NCI-H1048 (cell line): ENCODE data around the gene FLRT1.

Experiments used
- DNase-seq: peaks from one replicate; lab custom pipeline; 2025; lab: John Stamatoyannopoulos, UW

The FLRT1 gene

DNA sequence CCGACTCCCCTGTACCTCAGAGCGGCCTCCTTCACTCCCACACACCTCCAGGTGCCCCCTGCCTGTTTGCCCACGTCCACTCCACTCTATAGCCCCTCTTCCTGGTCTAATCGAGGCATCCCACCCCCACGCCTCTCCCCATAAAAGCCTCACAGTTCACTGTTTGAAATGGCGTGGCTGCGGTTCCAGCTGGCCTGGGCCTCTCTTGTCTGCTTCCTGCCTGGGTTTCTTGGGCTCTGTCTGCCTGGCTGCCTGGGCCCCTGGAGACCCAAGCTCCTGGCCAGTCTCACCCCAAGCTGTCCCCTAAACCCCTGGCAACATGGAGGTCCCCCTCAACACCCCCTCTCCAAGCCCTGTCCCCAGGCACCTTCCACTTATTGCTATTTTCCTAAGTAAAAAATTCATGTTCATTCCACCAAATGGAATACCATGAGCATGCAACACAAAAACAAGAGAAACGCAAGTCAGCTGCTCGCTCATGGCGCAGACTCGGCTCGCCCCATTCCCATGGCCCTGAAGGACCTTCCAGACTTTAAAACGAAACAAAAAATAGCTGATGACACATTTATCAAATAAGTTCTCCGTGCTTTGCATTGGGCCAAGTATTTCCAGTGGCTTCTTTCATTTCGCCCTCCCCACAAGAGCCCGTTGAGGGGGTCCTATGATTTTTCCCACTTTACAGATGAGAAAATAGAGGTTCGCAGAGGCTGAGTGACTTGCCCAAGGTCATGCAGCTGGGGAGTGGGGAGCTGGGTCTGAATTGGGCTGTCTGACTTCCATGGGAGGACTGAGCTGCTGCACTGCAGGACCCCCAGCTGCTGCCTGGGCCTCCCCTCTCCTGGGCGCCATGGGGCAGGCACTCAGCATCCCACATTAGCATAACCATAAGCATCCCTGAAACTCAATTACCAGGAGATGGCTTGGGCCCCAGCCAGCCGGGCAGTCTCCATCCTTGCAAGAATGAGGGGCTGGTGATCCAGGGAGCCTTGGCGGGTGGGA lies 11.7 kb upstream of the FLRT1 start:
- DNase-seq: no peak

DNA sequence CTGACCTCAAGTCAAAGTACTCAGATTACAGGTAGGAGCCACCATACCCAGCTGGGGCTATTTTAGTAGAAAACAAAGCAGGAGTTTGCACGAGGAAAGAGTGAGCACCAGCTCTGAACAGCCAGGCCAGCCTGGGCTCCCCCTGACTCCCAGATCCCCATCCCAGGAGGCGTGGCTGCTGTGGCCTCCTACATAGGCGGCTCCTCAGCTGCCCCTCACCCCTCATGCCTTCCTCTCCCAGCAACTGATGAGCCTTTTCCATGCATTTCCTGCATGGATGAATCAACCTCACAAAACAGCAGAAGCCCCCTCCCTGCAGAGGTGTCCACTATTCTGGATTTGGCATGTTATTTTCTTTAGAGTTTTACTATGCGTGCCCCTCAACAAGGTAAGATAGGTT lies 10.5 kb upstream of the FLRT1 start:
- DNase-seq: no peak

DNA sequence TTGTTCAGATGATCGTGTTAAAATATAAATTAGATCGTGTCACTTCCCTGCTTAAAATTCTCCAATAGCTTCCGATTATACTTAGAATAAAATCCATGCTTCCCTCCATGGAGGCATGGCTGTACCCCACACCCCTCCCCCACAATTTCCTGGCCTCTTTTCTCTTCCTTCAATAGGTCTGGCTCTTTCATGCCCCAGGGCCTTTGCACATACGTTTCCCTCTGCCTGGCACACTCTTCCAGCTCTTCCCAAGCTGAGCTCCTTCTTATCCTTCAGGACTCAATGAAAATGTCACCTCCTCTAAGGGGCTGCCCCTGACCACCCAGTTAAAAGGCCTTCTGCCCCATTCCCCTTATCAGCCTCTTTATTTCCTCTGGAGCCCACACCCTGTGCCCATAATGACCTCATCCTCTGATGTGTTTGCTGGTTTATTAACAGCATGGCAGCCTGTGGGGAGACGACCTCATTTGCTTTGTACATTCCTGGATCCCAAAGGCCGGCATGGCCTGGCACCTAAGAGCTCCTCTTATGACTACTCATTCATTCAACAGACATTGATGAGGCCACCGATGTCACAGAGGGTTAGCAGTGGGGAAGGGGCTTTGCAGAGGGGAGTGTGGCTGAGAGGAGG lies 9.0 kb upstream of the FLRT1 start:
- no peak for DNase-seq

DNA sequence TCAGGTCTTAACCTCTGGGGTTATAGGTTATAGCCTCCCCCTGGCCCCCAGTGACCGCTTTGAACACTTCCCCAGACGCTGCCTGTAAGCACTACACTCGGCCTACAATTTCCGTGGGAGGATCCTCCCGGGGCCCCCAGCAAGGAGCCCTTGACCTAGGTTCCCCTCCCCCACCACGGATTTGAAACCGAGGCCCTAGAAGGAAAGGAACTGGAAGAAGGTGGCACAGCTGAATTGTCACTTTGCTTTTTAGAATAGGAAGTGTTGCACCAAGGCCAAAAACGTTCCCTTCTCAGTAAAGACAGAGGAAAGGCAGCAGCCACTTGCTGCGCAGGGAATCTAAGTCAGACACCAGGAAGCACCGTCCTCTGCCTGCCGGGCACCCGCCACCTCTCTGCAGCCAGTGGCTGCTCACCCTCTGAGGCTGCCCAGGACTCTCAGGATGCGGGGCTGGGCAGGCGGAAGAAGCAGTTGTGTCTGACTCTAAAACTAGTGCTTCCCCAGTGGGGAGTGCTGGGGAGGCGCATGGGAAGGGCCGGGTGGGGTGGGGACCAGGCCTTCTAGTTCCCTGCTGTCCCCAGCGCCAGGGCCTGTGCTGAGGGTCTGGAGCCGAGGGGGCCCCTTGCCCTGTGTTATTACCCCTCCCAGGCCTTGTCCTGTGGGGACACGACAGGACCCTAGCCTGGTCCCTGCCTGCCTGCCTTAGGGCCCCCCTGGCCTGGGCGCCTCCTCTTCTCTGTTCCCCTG lies 7.9 kb upstream of the FLRT1 start:
- DNase-seq: no peak

DNA sequence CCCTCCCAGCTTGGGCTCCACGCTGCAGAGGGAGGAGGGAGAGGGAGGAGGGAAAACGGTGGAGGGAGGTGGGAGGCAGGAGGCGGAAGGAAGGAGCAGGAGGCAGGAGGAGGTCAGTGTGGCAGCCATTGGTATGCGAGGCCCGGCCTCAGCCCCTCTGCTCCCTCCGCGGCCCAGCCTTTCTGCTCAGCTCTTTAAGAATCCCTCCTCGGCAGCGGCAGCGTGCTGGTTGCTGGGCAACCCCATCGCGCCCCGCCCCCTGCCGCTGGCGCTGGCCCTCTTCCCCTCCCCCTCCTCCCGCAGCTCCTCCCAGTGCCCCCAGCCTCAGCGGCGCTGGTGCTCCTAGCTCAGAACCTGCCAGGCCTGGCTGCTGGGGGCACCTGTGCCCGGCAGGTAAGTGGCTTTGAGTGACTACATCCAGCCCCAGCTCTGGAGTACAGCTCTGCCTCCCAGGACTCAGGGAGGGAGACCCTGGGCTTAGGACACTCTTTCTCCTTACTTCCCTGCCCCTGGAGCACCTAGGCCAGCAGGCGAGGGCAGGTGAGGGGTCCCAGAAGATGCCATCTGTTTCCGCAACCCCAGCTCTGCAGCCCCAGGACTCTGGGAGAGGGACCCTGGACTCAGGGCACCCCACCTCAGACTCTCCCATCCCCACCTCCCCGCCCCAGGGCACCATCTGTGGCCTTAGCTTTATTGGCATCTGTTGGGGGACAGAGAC lies 7.2 kb upstream of the FLRT1 start:
- DNase-seq: no peak

DNA sequence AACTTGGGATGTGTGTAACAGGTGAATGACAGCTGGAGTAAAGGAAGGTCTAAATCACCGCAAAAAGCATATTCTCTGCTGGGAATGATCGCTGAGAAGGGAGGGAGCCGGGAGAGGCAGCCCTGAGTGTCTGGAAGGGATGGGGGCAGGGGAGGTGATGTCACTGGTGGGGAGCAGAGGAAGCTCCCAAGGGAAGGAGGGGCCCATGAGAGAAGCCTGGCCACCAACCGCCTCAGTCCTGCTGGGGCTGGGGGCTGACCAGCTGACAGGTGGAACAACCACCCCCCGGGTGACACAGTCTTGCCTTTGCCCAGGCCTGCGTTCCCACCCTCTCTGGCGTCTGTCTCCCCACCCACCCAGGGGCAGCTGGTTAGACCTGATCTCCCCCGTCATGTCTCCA lies 6.0 kb upstream of the FLRT1 start:
- DNase-seq: no peak

DNA sequence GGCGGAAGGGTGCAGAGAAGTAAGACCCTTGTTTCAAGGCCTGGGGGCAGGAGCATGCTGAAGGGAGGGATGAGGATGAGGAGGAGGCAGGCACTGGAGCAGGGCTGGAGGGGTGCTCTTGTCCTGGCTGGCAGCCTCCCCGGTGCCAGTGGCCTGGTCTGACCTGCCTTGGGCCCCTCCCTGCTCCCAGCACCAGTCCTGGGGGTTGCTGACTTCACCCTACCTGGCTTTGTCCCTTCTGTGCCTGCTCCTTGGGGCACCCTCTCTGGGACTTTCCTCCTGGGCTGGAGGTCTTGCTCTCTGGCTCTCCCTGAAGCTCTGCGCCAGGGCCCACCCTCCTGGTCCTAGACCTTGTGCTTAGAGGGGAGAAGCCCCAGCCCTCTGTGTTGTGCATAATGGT lies 4.7 kb upstream of the FLRT1 start:
- DNase-seq: no peak

DNA sequence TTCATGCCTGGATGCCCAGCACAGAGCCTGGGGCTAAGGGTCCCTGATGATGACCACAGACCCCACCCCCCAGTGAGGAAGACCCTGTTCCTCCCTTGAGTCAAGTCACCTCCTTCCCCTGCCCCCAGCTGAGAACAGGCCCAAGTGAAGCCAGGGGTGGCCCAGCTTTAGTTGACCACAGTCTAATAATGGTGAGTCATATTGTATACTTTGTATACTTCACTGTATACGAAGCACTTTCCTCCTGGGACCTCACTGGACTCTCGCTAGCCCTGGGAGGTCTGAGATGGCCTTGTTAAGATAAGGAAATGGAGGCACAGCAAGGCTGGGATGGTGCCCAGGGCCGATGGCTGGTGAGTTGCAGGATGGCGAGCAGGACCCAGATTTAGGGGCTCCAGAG lies 3.7 kb upstream of the FLRT1 start:
- DNase-seq: no peak

DNA sequence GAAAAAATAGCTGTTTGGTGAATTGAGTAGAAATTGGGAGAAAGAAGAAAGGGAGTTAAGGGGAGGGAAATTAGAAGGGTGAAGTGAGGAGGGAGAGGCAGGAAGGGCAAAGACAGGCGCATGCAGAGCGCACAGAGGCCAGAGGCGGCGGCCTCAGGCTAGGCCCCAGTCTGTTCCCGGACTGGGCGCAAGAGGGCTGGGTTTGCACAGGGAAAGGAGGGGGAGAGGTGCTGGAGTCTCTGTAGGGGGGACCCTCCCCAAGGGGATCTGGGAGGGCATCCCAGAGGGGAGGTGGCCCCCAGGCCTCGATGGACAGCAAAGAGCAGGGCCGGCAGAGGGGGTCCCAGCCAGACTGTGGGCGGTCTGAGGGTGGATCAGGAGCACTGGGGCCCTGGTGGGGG lies 1.3 kb upstream of the FLRT1 start:
- no peak for DNase-seq

DNA sequence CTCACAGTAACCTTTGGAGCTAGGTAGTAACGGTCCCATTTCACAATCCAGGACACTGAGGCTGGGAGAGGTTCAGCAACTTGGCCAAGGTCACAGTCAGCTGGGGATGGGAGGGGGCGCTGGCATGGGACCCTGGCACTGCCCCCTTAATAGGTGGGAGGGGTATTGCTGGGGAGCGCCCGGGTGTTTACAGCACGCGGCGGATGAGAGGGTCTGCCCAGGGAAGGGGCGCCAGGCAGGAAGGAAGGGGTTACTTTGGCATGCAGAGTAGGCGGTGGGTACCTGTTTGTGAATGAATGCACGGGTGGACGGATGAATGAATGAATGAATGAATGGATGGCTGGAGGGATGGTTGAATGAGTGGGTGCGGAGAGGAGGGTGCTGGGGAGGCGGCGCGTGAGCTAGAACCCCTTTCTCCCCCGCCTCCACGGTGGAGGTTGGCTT lies 628 bp upstream of the FLRT1 start:
- no peak for DNase-seq

DNA sequence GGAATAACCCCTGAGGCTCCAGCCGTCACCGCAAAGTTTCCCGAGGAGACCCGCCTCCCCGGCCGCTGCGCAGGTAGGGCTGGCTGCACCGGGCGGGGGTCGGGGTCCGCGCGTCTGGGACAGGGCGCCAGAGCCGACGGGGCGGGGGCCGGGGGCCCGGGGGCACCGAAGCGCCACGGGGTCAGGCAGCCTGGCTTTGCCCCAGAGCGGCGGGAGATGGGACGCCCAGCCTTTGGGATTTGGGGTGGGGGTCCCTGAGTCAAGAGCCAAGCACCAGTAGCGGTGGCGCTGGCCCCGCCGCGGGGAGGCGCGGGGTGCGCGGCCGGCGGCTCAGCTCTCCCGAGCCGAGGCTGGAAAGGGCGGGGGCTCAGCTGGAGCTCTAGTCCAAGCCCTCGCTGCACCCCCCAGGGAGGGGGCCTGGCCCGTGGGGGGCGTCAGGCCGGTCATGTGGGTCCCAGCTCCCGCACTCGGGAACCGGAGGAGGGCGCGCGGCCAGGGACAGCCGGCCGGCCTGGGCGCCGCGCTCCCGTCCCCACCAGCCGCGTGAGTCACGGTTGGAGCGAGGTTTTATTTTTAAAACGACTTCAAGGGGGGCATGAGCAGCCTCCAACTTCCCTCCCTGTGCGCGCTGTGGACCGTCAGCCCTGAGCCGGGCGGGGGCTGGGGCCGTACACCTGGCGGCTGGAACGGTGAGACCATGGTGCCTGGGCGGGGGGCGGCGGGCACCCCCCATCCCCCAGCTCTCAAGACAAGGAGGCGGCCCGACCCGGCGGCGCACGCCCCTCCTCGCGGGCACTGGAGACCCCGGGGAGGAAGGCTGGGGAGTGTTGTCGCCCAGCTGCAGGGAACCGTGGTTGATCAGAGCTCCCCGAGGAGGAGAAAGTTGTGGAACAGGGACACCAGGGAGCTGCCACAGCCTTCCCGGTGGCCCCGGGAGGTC lies 626 bp downstream of the FLRT1 start:
- DNase-seq: no peak

DNA sequence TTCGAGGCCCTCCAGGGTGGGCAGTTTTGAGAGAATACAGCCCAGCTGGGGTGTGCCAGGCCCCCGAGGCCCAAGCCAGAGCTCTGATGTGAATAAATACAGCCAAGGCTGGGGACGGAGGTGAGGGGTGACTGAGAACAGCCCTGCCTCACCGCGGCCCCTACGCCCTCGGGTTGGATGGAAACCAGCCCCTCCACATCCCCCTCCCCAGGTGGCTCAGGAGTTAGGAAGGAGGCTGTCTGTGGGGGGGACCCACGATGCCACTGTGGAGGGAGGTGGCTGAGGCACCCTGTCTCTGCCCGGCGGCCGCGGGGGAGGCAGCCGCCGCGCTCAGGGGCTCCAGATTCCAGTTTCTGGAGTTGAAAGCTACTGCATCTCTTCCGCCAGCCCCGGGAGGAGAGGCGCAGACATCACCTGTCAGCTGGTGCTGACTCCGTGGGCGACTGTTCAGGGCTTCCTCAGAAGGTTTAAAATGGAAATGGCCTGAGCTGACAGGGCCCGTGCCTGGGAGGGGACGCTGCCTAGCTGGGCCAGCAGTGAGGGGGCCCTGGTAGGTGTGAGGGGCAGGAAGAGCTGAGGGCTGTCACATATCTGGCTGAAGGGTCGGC lies 1.4 kb downstream of the FLRT1 start:
- DNase-seq: no peak

DNA sequence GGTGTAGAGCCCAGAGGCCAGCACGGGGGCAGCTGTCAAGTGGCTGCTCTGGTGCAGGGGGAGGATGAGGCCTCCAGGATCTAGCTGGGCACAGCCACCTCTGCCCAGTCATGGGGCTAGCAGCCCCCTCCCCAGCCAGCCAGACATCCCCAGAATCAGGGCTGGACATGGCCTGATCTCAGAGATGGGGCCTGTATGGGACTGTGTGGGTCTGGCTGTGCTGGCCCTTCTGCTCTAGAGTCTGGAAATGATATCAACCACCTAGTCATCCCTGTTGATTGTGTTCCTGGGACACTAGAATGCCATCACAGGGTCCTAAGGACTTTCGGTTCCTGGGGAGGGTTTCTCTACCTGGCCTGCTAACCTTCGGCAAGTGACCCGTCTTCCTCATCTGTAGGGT lies 2.8 kb downstream of the FLRT1 start:
- no peak for DNase-seq

DNA sequence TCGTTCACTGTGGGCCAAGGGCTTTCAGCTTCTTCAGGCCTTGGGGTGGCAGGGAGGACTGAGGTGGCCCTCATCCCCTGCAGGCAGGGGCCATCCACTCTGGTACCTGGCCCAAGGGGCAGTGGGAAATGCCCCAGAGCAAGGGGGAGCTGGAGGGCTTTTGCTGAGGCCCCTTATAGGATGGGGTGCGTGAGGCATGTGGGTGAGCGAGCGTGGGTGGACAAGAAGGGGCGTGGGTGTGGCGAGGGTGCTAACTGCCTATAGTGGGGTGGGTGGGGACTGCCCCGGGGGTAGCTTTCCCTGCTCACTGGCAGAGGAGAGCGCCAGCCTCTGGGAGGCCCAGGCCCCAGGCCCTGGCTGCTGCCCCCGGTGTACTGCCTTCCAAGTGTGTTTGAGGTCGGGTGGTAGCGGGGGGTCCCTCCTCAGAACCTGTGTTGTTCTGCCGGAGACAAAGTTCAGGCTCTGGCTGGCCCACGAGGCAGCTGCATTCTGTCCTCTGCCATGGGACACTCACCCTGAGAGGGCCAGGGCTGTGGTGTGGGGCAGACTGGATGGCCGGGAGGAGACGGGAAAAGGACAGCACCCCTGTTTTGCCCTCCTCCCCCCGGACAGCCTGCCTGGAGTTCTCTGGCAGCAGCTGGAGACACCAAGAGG lies 3.4 kb downstream of the FLRT1 start:
- no peak for DNase-seq

DNA sequence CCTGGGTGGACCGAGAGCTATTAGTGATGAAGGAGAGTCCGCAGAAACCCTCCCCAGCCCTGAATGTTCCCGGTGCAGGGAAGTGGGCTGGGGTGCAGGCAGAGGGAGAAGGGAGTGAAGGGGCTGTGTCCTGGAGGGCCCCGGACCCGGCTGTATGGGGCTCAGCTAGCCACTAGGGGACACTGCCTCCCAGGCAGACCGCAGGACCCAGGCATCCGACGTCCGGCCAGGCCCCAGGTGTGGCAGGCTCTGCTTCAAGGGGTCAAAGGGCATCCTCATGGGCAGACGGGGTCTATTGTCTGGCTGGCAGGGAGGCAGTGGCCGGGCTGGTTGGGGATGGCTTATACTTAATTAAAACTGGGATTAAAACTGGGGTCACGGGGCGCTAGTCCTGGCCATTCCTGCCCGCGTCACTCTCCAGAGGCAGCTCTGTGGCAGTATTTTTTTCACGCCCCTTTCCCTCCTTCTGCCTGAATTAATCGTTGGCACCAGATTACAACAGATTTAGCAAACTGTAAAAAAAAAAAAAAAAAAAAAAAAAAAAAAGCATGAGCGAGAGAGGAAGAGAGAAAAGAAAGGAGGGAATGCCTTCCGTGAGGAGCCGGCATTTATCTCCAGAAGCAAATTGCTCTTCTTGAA lies 5.1 kb downstream of the FLRT1 start:
- no peak for DNase-seq

DNA sequence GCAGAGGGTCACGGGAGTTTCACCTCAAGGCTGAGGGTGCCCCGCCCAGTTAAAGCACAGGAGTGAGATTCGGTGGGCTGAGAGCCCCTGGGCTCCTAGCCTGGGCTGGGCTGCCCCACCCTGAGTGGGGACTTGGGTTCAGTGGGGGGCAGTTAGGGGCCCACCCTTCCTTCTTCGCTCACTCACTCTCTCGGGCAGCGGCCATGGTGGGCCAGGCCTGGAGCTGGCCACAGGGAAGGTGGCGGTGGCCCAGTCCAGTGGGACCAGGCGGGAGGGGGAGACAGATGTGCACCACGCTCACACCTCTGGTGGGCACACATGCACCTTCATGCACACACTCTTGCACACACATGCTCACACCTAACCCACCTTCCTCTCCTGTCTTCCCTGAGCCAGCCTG lies 6.1 kb downstream of the FLRT1 start:
- no peak for DNase-seq

DNA sequence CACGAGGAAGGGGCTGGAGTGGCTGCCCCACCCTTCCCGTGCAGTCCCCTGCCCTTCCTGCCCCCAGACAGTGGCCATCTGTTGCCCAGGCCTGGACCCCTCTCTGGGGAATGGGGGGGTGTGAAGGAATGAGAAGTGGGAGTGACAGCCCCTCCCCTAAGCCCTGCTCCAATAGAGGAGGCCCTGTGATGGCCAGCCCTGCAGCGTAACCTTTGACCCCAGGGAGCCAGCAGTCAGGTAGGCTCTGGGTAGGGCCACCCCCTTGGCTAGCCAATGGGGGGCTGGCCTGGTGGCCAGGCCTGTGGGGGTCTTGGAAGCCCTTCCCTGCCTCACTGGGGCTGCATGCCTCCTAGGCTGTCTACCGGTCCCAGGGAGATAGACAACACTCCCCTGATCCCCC lies 6.6 kb downstream of the FLRT1 start:
- DNase-seq: no peak

DNA sequence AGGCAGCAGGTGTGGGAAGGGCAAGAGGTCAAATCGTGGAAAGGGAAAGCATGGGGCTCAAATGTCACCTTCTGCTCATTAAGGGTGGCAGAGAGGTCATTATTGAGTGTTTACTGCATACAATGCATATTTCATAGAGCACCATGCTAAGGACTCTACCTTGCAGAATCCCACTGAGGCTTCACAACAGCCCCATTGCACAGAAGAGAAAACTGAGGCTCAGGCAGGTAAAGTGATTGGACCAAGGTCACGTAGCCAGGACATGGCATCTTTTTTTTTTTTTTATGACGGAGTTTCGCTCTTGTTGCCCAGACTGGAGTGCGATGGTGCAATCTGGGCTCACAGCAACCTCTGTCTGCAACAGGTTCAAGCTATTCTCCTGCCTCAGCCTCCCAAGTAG lies 7.8 kb downstream of the FLRT1 start:
- no peak for DNase-seq

DNA sequence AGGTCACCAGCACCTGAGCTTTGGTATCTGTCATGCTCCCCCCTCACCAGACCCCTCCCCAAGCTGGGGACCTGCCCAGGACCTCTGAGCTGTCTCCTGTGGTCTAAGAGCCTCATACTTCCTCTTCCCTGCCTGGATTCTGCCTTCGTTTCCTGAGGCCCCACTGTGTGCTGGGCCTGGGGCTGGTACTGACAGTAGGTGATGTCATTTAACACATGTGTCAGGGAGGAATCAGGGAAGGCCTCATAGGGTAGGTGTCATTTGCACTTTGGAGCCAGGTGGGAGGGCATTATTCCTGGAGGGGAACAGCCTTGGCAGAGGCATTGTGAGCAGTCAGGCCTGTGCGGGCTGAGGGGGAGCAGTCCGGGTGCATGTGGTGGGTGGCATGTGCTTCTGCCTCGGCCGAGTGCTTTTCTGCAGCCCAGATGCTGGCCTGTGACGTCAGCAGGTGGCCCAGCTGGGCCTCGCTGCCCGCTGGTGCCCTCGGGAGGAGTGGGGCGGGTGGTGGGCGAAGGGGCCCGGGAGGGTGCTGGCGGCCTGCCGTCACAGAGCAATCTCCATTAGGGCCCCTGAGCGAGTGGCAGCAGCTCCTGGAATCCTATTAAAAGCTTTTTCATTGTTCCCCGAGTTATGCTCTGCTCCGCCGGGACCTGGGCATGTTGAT lies 9.1 kb downstream of the FLRT1 start:
- DNase-seq: no peak
